ENCODE results near the gene AJUBA. TPM values are rescaled to one million over a fixed set of nuclear protein-coding genes. Genes with fewer than 3 reads are reported as not detected.

Gene AJUBA
- total RNA-seq, 1 donor from 2014 or later, result 56.1 TPM

- H3K4me1 Mint-ChIP-seq (ENCODE audit: unreplicated experiment), result peaks cover 50% of the 10 kb centered on the region
- H3K36me3 Mint-ChIP-seq, result peaks cover 26% of the 10 kb centered on the region
- TF ChIP-seq, protein P1, sequence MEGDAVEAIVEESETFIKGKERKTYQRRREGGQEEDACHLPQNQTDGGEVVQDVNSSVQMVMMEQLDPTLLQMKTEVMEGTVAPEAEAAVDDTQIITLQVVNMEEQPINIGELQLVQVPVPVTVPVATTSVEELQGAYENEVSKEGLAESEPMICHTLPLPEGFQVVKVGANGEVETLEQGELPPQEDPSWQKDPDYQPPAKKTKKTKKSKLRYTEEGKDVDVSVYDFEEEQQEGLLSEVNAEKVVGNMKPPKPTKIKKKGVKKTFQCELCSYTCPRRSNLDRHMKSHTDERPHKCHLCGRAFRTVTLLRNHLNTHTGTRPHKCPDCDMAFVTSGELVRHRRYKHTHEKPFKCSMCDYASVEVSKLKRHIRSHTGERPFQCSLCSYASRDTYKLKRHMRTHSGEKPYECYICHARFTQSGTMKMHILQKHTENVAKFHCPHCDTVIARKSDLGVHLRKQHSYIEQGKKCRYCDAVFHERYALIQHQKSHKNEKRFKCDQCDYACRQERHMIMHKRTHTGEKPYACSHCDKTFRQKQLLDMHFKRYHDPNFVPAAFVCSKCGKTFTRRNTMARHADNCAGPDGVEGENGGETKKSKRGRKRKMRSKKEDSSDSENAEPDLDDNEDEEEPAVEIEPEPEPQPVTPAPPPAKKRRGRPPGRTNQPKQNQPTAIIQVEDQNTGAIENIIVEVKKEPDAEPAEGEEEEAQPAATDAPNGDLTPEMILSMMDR (conservative IDR thresholded peaks at IDR 0.05), result no peak
- H3K4me3 Mint-ChIP-seq, result no peak overlapping the region
- no peak for DNase-seq (ENCODE audit: extremely low spot score, unreplicated experiment)
- no peaks in the 10 kb centered on the region for H3K27me3 Mint-ChIP-seq
- no peaks in the 10 kb centered on the region for H3K9me3 Mint-ChIP-seq
- H3K27ac Mint-ChIP-seq, result no peak overlapping the region
These were observed 41.4 kb upstream of the AJUBA start for GRCh38 chr14:23023795-23024152.

DNA sequence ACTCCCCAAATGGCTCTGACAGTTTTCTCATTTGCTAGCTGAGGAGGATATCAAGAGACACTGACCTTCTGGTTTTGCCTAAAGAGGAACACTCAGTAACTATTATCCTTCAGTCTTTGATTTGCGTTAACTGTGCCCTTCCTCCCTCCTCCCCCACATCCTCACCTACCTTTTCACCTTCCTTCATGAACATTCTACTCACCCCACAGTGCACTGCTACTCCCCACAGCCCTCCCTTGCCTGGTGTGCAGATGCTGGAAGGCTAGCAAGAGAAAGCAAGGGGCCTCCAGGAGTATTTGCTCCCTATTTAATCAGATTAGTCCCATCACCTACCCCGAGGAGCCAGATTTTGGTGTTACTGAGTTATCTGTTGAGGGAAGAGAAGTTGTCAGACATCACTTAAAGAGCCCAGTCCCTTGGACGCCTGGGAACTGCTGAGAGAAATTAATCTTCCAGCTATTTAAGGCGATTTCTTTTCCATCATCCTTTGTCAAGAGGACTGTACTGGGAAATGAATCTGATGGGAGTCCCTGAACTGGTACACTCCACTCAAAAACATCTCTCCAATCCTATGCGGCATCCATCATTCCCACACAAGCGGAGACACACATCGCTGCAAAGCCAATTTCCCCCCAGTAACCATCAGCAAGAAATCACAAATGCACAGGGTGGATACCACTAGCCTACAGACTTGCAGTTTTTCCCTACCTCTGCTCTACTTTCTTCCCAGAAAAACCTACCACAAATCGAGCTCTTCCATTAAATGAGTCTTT, 40.9 kb upstream of the AJUBA start:
- H3K9me3 Mint-ChIP-seq, result no peaks in the 10 kb centered on the region
- TF ChIP-seq, protein P1 (conservative IDR thresholded peaks at IDR 0.05), result no peak
- no peak overlapping the region for H3K27ac Mint-ChIP-seq
- H3K4me1 Mint-ChIP-seq (ENCODE audit: unreplicated experiment), result peaks cover 50% of the 10 kb centered on the region
- H3K27me3 Mint-ChIP-seq, result no peaks in the 10 kb centered on the region
- peaks cover 24% of the 10 kb centered on the region for H3K36me3 Mint-ChIP-seq
- no peak for DNase-seq (ENCODE audit: extremely low spot score, unreplicated experiment)
- no peak overlapping the region for H3K4me3 Mint-ChIP-seq

GRCh38 chr14:23021889-23022442, 39.6 kb upstream of the AJUBA start:
- peaks cover 19% of the 10 kb centered on the region for H3K36me3 Mint-ChIP-seq

GRCh38 chr14:23021434-23021833, 39.1 kb upstream of the AJUBA start:
- H3K27ac Mint-ChIP-seq, result no peak overlapping the region
- H3K4me3 Mint-ChIP-seq, result no peak overlapping the region
- H3K9me3 Mint-ChIP-seq, result no peaks in the 10 kb centered on the region
- H3K4me1 Mint-ChIP-seq (ENCODE audit: unreplicated experiment), result peaks cover 47% of the 10 kb centered on the region
- no peak for DNase-seq (ENCODE audit: extremely low spot score, unreplicated experiment)
- TF ChIP-seq, protein P1 (conservative IDR thresholded peaks at IDR 0.05), result no peak
- peaks cover 19% of the 10 kb centered on the region for H3K36me3 Mint-ChIP-seq
- no peaks in the 10 kb centered on the region for H3K27me3 Mint-ChIP-seq

More at GRCh38 chr14:23021889-23022442, 39.6 kb upstream of the AJUBA start:
- no peak overlapping the region for H3K4me3 Mint-ChIP-seq
- H3K27ac Mint-ChIP-seq, result no peak overlapping the region
- no peak for DNase-seq (ENCODE audit: extremely low spot score, unreplicated experiment)
- TF ChIP-seq, protein P1 (conservative IDR thresholded peaks at IDR 0.05), result no peak
- no peaks in the 10 kb centered on the region for H3K9me3 Mint-ChIP-seq
- no peaks in the 10 kb centered on the region for H3K27me3 Mint-ChIP-seq
- peaks cover 47% of the 10 kb centered on the region for H3K4me1 Mint-ChIP-seq (ENCODE audit: unreplicated experiment)

- no peak overlapping the region for H3K27ac Mint-ChIP-seq
- DNase-seq (ENCODE audit: extremely low spot score, unreplicated experiment), result no peak
- TF ChIP-seq, protein P1 (conservative IDR thresholded peaks at IDR 0.05), result no peak
- peaks cover 10% of the 10 kb centered on the region for H3K36me3 Mint-ChIP-seq
- no peak overlapping the region for H3K4me3 Mint-ChIP-seq
- H3K27me3 Mint-ChIP-seq, result peaks cover 4% of the 10 kb centered on the region
- H3K9me3 Mint-ChIP-seq, result no peaks in the 10 kb centered on the region
- peaks cover 48% of the 10 kb centered on the region for H3K4me1 Mint-ChIP-seq (ENCODE audit: unreplicated experiment)
These were observed 38.1 kb upstream of the AJUBA start for GRCh38 chr14:23020143-23021128.

All from type B pancreatic cell (in vitro differentiated cells).